GM12878 (cell line): ENCODE results near the gene PSENEN. TPM values are rescaled to one million over a fixed set of nuclear protein-coding genes. Genes with fewer than 3 reads are reported as not detected.
A peak's percentile ranks its signal among the peaks of the same experiment; 100 is the strongest.

Source experiments
- ATAC-seq: fragments of 200-7000 bp; cut with Tn5 transposase; 3 replicates; pipeline ENCODE4 v1.9.1; 2020; ENCODE audit warnings: mild to moderate bottlenecking, moderate library complexity
- BruUV-seq: library from RNA; stranded (reverse); fragments of 400-500 nt; replicated peaks from 2 replicates; lab custom pipeline; 2021; lab: Mats Ljungman, UMichigan
- CTCF ChIA-PET: fragments of 300-600 bp; sonication (Branson Sonifier 250); formaldehyde crosslinking; extraction: SDS; loops from one replicate; lab custom pipeline; 2021; ENCODE audit warnings: inconsistent platforms; lab: Yijun Ruan, JAX
- POLR2A ChIA-PET: fragments of 350-600 bp; formaldehyde crosslinking; extraction: SDS; loops from one replicate; lab custom pipeline; 2021; ENCODE audit warnings: inconsistent platforms; lab: Charles Lee
- RAD21 ChIA-PET: fragments of 300-600 bp; sonication (Branson Sonifier 250); formaldehyde crosslinking; loops from one replicate; lab custom pipeline; 2023; ENCODE audit warnings: antibody characterized with exemption; ENCODE audit not compliant: unreplicated experiment; lab: Charles Lee
- SMC1A ChIA-PET: fragments of 300-600 bp; sonication (Branson Sonifier 250); formaldehyde crosslinking; loops from one replicate; lab custom pipeline; 2023; ENCODE audit not compliant: unreplicated experiment, uncharacterized antibody; lab: Charles Lee
- DNase-seq: peaks from one replicate; pipeline ENCODE4 v3.0.0-alpha.2; 2011; ENCODE audit warnings: low read depth, low spot score
- FAIRE-seq: peaks from 3 replicates; lab custom pipeline; 2011; peaks lifted over from hg19 to GRCh38; lab: Jason Lieb, UNC
- H2AFZ ChIP-seq: 2 replicates; pipeline ENCODE4 v1.6.0; 2011; ENCODE audit warnings: low read depth, low read length, control low read depth; ENCODE audit not compliant: control insufficient read depth
- H3K27ac ChIP-seq: 2 replicates; pipeline ENCODE4 v1.5.1; 2011; ENCODE audit warnings: control low read depth; ENCODE audit not compliant: control insufficient read depth, insufficient read depth
- H3K27me3 ChIP-seq, 2 experiments: replicated peaks in 1 of 2; 2 replicates each; pipeline versions ENCODE4 v1.6.0 to v1.6.1; 2011; ENCODE audit warnings: low read length in 1 of 2; ENCODE audit not compliant: control insufficient read depth in 2 of 2, insufficient read depth in 2 of 2
- H3K36me3 ChIP-seq, 2 experiments: 2 replicates each; pipeline ENCODE4 v1.5.1; 2011; ENCODE audit warnings: low read length in 1 of 2; ENCODE audit not compliant: control insufficient read depth in 2 of 2, insufficient read depth in 2 of 2
- H3K4me1 ChIP-seq: 2 replicates; pipeline ENCODE4 v1.6.1; 2011; ENCODE audit warnings: mild to moderate bottlenecking, low read length, moderate library complexity, mixed read lengths; ENCODE audit not compliant: control insufficient read depth, insufficient read depth
- H3K4me2 ChIP-seq: 2 replicates; pipeline ENCODE4 v1.6.0; 2011; ENCODE audit warnings: control low read depth; ENCODE audit not compliant: control insufficient read depth, insufficient read depth
- H3K4me3 ChIP-seq: fragments of 200-600 bp; sonication (generic); 2 replicates; pipeline ENCODE4 v1.5.1; 2016
- H3K79me2 ChIP-seq: 2 replicates; pipeline ENCODE4 v1.6.0; 2011; ENCODE audit warnings: low read length; ENCODE audit not compliant: control insufficient read depth, insufficient read depth
- H3K9ac ChIP-seq: 2 replicates; pipeline ENCODE4 v1.8.0; 2011; ENCODE audit warnings: low read length, control low read depth, mixed read lengths; ENCODE audit not compliant: control insufficient read depth, insufficient read depth
- H3K9me3 ChIP-seq: replicated peaks from 3 replicates; pipeline ENCODE4 v1.5.1; 2011; ENCODE audit warnings: mild to moderate bottlenecking, low read length; ENCODE audit not compliant: control insufficient read depth, insufficient read depth
- H4K20me1 ChIP-seq: 2 replicates; pipeline ENCODE4 v1.6.0; 2011; ENCODE audit not compliant: control insufficient read depth, insufficient read depth
- E2F4 ChIP-seq: IDR thresholded peaks from 2 replicates; pipeline ENCODE4 v1.6.1; 2012; ENCODE audit warnings: low read depth, low read length, improper control_type of control experiment
- POLR2AphosphoS5 ChIP-seq: IDR thresholded peaks from 2 replicates; pipeline ENCODE4 v1.6.1; 2011; ENCODE audit warnings: mild to moderate bottlenecking, low read length, inconsistent platforms
- WGBS: methylation state at CpG from one replicate; pipeline ENCODE4 v1.1.6; 2016; ENCODE audit warnings: low lambda C conversion rate; ENCODE audit not compliant: insufficient replicate concordance, insufficient coverage; ENCODE audit errors: missing lambda C conversion rate; 5-methylcytosine and 5-hydroxymethylcytosine counted together
- in situ Hi-C: fragments of 300-500 bp; cut with MboI; formaldehyde crosslinking; loops from 9 replicates; pipeline ENCODE4 v1.14.3; 2018; ENCODE audit warnings: mixed read lengths
- intact Hi-C: fragments of 100-400 bp; cut with micrococcal nuclease; formaldehyde crosslinking; loops from one replicate; pipeline ENCODE4 v1.14.2; 2022; ENCODE audit not compliant: unreplicated experiment
- polyA plus RNA-seq, 11 experiments: library from polyadenylated mRNA; depleted of rRNA in 4 of 11; unstranded in 6 of 11; stranded (reverse) in 5 of 11; fragments of >200 nt; fragmentation: Nextera tagmentation in 4 of 11; fragmentation: Illumina TruSeq in 1 of 11; extraction: Ambion mirVana in 4 of 11; extraction: Trizol in 1 of 11; gene quantifications; 1 replicate in 1 of 11; 2 replicates in 10 of 11; pipeline versions ENCODE4 v1.2.1 to v1.2.3, GENCODE V29; 2011 to 2016; ENCODE audit warnings: inconsistent platforms in 2 of 11, missing spikeins in 2 of 11, low read depth in 1 of 11
- total RNA-seq, 4 experiments: library from RNA; depleted of rRNA in 3 of 4; stranded (reverse); fragments of >200 nt in 3 of 4; fragmentation: Illumina TruSeq in 1 of 4; extraction: Trizol in 1 of 4; gene quantifications; 2 replicates each; pipeline versions ENCODE4 v1.2.1 to v1.2.3, GENCODE V29; 2013 to 2021
- TF ChIP-seq, protein P1 (sequence below): fragments of 450-650 bp; formaldehyde crosslinking; IDR thresholded peaks from 2 replicates; pipeline ENCODE4 v1.4.0; 2020; ENCODE audit warnings: mild to moderate bottlenecking, moderate library complexity

The PSENEN gene
- total and polyA plus RNA-seq, 10 of the 15 experiments (the other 5 are each of a cell fraction or from before 2014, with no cell fraction given): 14.4 to 178 (median 43.5) TPM

DNA sequence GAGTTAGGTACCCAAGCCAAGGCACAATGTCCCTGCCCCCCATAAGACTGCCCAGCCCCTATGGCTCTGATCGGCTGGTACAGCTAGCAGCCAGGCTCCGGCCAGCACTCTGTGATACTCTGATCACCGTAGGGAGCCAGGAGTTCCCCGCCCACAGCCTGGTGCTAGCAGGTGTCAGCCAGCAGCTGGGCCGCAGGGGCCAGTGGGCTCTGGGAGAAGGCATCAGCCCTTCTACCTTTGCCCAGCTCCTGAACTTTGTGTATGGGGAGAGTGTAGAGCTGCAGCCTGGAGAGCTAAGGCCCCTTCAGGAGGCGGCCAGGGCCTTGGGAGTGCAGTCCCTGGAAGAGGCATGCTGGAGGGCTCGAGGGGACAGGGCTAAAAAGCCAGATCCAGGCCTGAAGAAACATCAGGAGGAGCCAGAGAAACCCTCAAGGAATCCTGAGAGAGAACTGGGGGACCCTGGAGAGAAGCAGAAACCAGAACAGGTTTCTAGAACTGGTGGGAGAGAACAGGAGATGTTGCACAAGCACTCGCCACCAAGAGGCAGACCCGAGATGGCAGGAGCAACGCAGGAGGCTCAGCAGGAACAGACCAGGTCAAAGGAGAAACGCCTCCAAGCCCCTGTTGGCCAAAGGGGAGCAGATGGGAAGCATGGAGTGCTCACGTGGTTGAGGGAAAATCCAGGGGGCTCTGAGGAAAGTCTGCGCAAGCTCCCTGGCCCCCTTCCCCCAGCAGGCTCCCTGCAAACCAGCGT, 30.7 kb upstream of the PSENEN start (continued):
- TF ChIP-seq, protein P1, sequence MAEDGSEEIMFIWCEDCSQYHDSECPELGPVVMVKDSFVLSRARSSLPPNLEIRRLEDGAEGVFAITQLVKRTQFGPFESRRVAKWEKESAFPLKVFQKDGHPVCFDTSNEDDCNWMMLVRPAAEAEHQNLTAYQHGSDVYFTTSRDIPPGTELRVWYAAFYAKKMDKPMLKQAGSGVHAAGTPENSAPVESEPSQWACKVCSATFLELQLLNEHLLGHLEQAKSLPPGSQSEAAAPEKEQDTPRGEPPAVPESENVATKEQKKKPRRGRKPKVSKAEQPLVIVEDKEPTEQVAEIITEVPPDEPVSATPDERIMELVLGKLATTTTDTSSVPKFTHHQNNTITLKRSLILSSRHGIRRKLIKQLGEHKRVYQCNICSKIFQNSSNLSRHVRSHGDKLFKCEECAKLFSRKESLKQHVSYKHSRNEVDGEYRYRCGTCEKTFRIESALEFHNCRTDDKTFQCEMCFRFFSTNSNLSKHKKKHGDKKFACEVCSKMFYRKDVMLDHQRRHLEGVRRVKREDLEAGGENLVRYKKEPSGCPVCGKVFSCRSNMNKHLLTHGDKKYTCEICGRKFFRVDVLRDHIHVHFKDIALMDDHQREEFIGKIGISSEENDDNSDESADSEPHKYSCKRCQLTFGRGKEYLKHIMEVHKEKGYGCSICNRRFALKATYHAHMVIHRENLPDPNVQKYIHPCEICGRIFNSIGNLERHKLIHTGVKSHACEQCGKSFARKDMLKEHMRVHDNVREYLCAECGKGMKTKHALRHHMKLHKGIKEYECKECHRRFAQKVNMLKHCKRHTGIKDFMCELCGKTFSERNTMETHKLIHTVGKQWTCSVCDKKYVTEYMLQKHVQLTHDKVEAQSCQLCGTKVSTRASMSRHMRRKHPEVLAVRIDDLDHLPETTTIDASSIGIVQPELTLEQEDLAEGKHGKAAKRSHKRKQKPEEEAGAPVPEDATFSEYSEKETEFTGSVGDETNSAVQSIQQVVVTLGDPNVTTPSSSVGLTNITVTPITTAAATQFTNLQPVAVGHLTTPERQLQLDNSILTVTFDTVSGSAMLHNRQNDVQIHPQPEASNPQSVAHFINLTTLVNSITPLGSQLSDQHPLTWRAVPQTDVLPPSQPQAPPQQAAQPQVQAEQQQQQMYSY: no peak

GRCh38 chr19:35715355-35715809, 30.1 kb upstream of the PSENEN start:
- BruUV-seq: no TSS peak
- DNase-seq (no peak), ATAC-seq (no peak), FAIRE-seq (no peak)
- intact Hi-C loops (no loop called here), in situ Hi-C loops (no loop called here)
- no peaks in the 10 kb centered on the region for H3K9me3 ChIP-seq
- peaks cover 68% of the 10 kb centered on the region for H3K79me2 ChIP-seq
- WGBS: 20% methylated on average over 7 of the region's 7 CpGs
- ChIA-PET SMC1A (interaction anchor here (1.1 to 6.3 kb wide), 2 partner anchors 17 to 30 kb away, joined by 3 to 375 read pairs; partner anchors contain the start of genes PSENEN and ZBTB32), POLR2A (interaction anchor here (2.2 to 12.1 kb wide), 3 partner anchors 16 to 216 kb away, joined by 11 to 516 read pairs (median 91); partner anchors contain the start of genes IGFLR1, PSENEN, U2AF1L4 and ZBTB32), CTCF (interaction anchor here (2.7 to 7.3 kb wide), 4 partner anchors 14 to 167 kb away, joined by 10 to 271 read pairs (median 46); partner anchors contain the start of genes PSENEN and U2AF1L4), RAD21 (interaction anchor here (1.1 to 6.3 kb wide), 3 partner anchors 16 to 27 kb away, joined by 4 to 430 read pairs (median 13); partner anchors contain the start of genes IGFLR1 and ZBTB32)
- peak overlapping the region; percentile 95 for H3K27ac ChIP-seq
- no peak overlapping the region for H2AFZ ChIP-seq
- H3K36me3 ChIP-seq: no peaks in the 10 kb centered on the region; a peak in 1 of 4 replicates
- peak overlapping the region; percentile 82 for H3K4me3 ChIP-seq
- peak overlapping the region; percentile 99 for H3K4me2 ChIP-seq
- TF ChIP-seq E2F4: no peak
- peak; percentile 63; the same call in 1 of the 2 replicates for TF ChIP-seq POLR2AphosphoS5
- H3K4me1 ChIP-seq: peaks cover 48% of the 10 kb centered on the region
- no peaks in the 10 kb centered on the region for H4K20me1 ChIP-seq
- peak overlapping the region; percentile 77 for H3K9ac ChIP-seq
- no peaks in the 10 kb centered on the region for H3K27me3 ChIP-seq
